Trophoblast cell (in vitro differentiated cells and primary cell): ENCODE measurements around the gene PELI2.

ENCODE experiments used
- DNase-seq, 2 donors: peaks; one replicate each; pipeline ENCODE4 v3.0.0-alpha.2; 2016
- H2AFZ ChIP-seq: 2 replicates; pipeline ENCODE4 v1.6.1; 2013; ENCODE audit warnings: low read length, moderate library complexity, mild to moderate bottlenecking; ENCODE audit not compliant: insufficient read depth, poor library complexity
- H2AK5ac ChIP-seq: 2 replicates; pipeline ENCODE4 v1.6.1; 2013; ENCODE audit warnings: mild to moderate bottlenecking, low read length
- H2BK120ac ChIP-seq: 2 replicates; pipeline ENCODE4 v1.6.1; 2013; ENCODE audit warnings: low read length, mild to moderate bottlenecking, moderate library complexity; ENCODE audit not compliant: insufficient read depth, poor library complexity
- H2BK12ac ChIP-seq: 2 replicates; pipeline ENCODE4 v1.6.1; 2013; ENCODE audit warnings: mild to moderate bottlenecking, low read length, moderate library complexity
- H2BK5ac ChIP-seq: 2 replicates; pipeline ENCODE4 v1.6.1; 2013; ENCODE audit warnings: low read length, low read depth, moderate library complexity, mild to moderate bottlenecking; ENCODE audit not compliant: poor library complexity
- H3K14ac ChIP-seq: 2 replicates; pipeline ENCODE4 v1.6.1; 2013; ENCODE audit warnings: mild to moderate bottlenecking, low read length
- H3K18ac ChIP-seq: 2 replicates; pipeline ENCODE4 v1.6.1; 2013; ENCODE audit warnings: mild to moderate bottlenecking, low read length
- H3K23ac ChIP-seq: 2 replicates; pipeline ENCODE4 v1.6.1; 2013; ENCODE audit warnings: low read length
- H3K27ac ChIP-seq: 2 replicates; pipeline ENCODE4 v1.5.1; 2013; ENCODE audit warnings: low read depth, mild to moderate bottlenecking, inconsistent platforms, low read length, moderate library complexity
- H3K27me3 ChIP-seq: 2 replicates; pipeline ENCODE4 v1.6.1; 2013; ENCODE audit warnings: inconsistent platforms, mild to moderate bottlenecking, low read length, moderate library complexity; ENCODE audit not compliant: insufficient read depth
- H3K36me3 ChIP-seq, 2 experiments: 1 replicate in 1 of 2; 2 replicates in 1 of 2; pipeline ENCODE4 v1.6.1; 2013; ENCODE audit warnings: low read length in 2 of 2, mild to moderate bottlenecking in 2 of 2, moderate library complexity in 1 of 2; ENCODE audit not compliant: insufficient read depth in 2 of 2, control insufficient read depth in 1 of 2
- H3K4ac ChIP-seq: 2 replicates; pipeline ENCODE4 v1.6.1; 2013; ENCODE audit warnings: low read depth, mild to moderate bottlenecking, low read length, moderate library complexity
- H3K4me1 ChIP-seq, 2 experiments: 1 replicate in 1 of 2; 2 replicates in 1 of 2; pipeline ENCODE4 v1.6.1; 2013; ENCODE audit warnings: low read length in 2 of 2, mild to moderate bottlenecking in 2 of 2, moderate library complexity in 1 of 2; ENCODE audit not compliant: insufficient read depth in 2 of 2, control insufficient read depth in 1 of 2
- H3K4me2 ChIP-seq: 2 replicates; pipeline ENCODE4 v1.6.1; 2013; ENCODE audit warnings: inconsistent platforms, mild to moderate bottlenecking, low read length, moderate library complexity
- H3K4me3 ChIP-seq: 2 replicates; pipeline ENCODE4 v1.5.1; 2013; ENCODE audit warnings: mild to moderate bottlenecking, low read depth, low read length, inconsistent platforms
- H3K79me1 ChIP-seq: one replicate; pipeline ENCODE4 v1.6.1; 2013; ENCODE audit warnings: low read length
- H3K79me2 ChIP-seq: 2 replicates; pipeline ENCODE4 v1.6.1; 2013; ENCODE audit warnings: low read length, mild to moderate bottlenecking; ENCODE audit not compliant: control insufficient read depth, insufficient read depth, poor library complexity
- H3K9ac ChIP-seq: 2 replicates; pipeline ENCODE4 v1.6.1; 2013; ENCODE audit warnings: mild to moderate bottlenecking, low read length
- H3K9me3 ChIP-seq: 2 replicates; pipeline ENCODE4 v1.6.1; 2013; ENCODE audit warnings: low read depth, mild to moderate bottlenecking, control low read depth, inconsistent platforms, low read length; ENCODE audit not compliant: insufficient read depth
- H4K12ac ChIP-seq: 2 replicates; pipeline ENCODE4 v1.6.1; 2013; ENCODE audit warnings: low read depth, mild to moderate bottlenecking, low read length, moderate library complexity
- H4K8ac ChIP-seq: 2 replicates; pipeline ENCODE4 v1.6.1; 2013; ENCODE audit warnings: low read depth, mild to moderate bottlenecking, low read length, moderate library complexity
- H4K91ac ChIP-seq: one replicate; pipeline ENCODE4 v1.6.1; 2013; ENCODE audit warnings: low read depth, mild to moderate bottlenecking, low read length, moderate library complexity
- WGBS: extraction: QIAGEN DNeasy Blood & Tissue Kit; methylation state at CpG from one replicate; pipeline ENCODE4 v1.1.7; 2013; ENCODE audit warnings: missing lambda C conversion rate; ENCODE audit not compliant: insufficient read length, insufficient coverage; ENCODE audit errors: extremely low coverage; 5-methylcytosine and 5-hydroxymethylcytosine counted together

Gene PELI2

GRCh38 chr14:56331592-56332216 is 213.5 kb downstream of the PELI2 start:
- no peak overlapping the region for H3K18ac ChIP-seq
- H3K4me1 ChIP-seq: peaks cover 2 to 3% of the 10 kb centered on the region in 2 experiments
- no peak overlapping the region for H3K23ac ChIP-seq
- H3K14ac ChIP-seq: no peak overlapping the region
- H3K9me3 ChIP-seq: peaks cover 2% of the 10 kb centered on the region
- H2BK120ac ChIP-seq: no peak overlapping the region
- H3K79me2 ChIP-seq: no peaks in the 10 kb centered on the region
- no CpG with 5 or more reads among the region's 7 CpGs for WGBS
- no peak for DNase-seq
- no peak overlapping the region for H2AK5ac ChIP-seq
- no peak overlapping the region for H3K4ac ChIP-seq
- H3K27ac ChIP-seq: no peak overlapping the region
- no peak overlapping the region for H2AFZ ChIP-seq
- no peak overlapping the region for H4K91ac ChIP-seq
- no peaks in the 10 kb centered on the region for H3K36me3 ChIP-seq
- H3K27me3 ChIP-seq: no peaks in the 10 kb centered on the region
- no peak overlapping the region for H3K4me3 ChIP-seq
- H2BK5ac ChIP-seq: no peak overlapping the region
- no peak overlapping the region for H4K12ac ChIP-seq
- no peaks in the 10 kb centered on the region for H3K79me1 ChIP-seq
- H2BK12ac ChIP-seq: no peak overlapping the region
- H3K4me2 ChIP-seq: no peak overlapping the region
- no peak overlapping the region for H4K8ac ChIP-seq
- no peak overlapping the region for H3K9ac ChIP-seq

GRCh38 chr14:56333359-56334292 is 215.4 kb downstream of the PELI2 start:
- Histone ChIP-seq H3K14ac (no peak overlapping the region), H3K36me3 (no peaks in the 10 kb centered on the region), H4K12ac (no peak overlapping the region), H2AK5ac (no peak overlapping the region), H4K8ac (no peak overlapping the region), H2BK12ac (no peak overlapping the region), H2BK120ac (no peak overlapping the region), H3K79me2 (no peaks in the 10 kb centered on the region), H3K23ac (no peak overlapping the region), H3K79me1 (no peaks in the 10 kb centered on the region), H3K18ac (no peak overlapping the region), H4K91ac (no peak overlapping the region), H3K27ac (no peak overlapping the region), H3K4me3 (no peak overlapping the region), H3K4ac (no peak overlapping the region), H3K4me2 (no peak overlapping the region), H3K27me3 (no peaks in the 10 kb centered on the region), H3K9me3 (peaks cover 2% of the 10 kb centered on the region), H2BK5ac (no peak overlapping the region), H3K9ac (no peak overlapping the region), H3K4me1 (peaks cover 2 to 3% of the 10 kb centered on the region in 2 experiments), H2AFZ (no peak overlapping the region)
- no peak for DNase-seq
- no CpG with 5 or more reads among the region's 9 CpGs for WGBS

- Histone ChIP-seq H3K14ac (no peak overlapping the region), H3K27ac (no peak overlapping the region), H4K12ac (no peak overlapping the region), H2AFZ (no peak overlapping the region), H3K79me1 (no peaks in the 10 kb centered on the region), H2AK5ac (no peak overlapping the region), H3K36me3 (no peaks in the 10 kb centered on the region), H2BK120ac (no peak overlapping the region), H2BK5ac (no peak overlapping the region), H3K9ac (no peak overlapping the region), H3K79me2 (no peaks in the 10 kb centered on the region), H3K4me3 (no peak overlapping the region), H4K91ac (no peak overlapping the region), H3K23ac (no peak overlapping the region), H3K4ac (no peak overlapping the region), H3K18ac (no peak overlapping the region), H3K4me2 (no peak overlapping the region), H3K4me1 (peaks cover 2 to 3% of the 10 kb centered on the region in 2 experiments), H3K9me3 (peaks cover 2% of the 10 kb centered on the region), H3K27me3 (no peaks in the 10 kb centered on the region), H4K8ac (no peak overlapping the region), H2BK12ac (no peak overlapping the region)
- WGBS: no CpG with 5 or more reads among the region's 1 CpG
- no peak for DNase-seq
Measured at GRCh38 chr14:56334458-56334857, 216.2 kb downstream of the PELI2 start.

GRCh38 chr14:56338674-56339073 is 220.5 kb downstream of the PELI2 start:
- Histone ChIP-seq H4K12ac (no peak overlapping the region), H4K91ac (no peak overlapping the region), H3K27ac (no peak overlapping the region), H3K27me3 (no peaks in the 10 kb centered on the region), H3K4me3 (no peak overlapping the region), H3K9ac (no peak overlapping the region), H3K79me2 (no peaks in the 10 kb centered on the region), H3K23ac (no peak overlapping the region), H3K18ac (no peak overlapping the region), H3K4me2 (no peak overlapping the region), H2AFZ (no peak overlapping the region), H3K36me3 (no peaks in the 10 kb centered on the region), H2BK12ac (no peak overlapping the region), H2AK5ac (no peak overlapping the region), H3K4me1 (no peaks in the 10 kb centered on the region), H2BK120ac (no peak overlapping the region), H3K79me1 (no peaks in the 10 kb centered on the region), H2BK5ac (no peak overlapping the region), H3K4ac (no peak overlapping the region), H3K9me3 (no peaks in the 10 kb centered on the region), H3K14ac (no peak overlapping the region), H4K8ac (no peak overlapping the region)
- no peak for DNase-seq
- WGBS: no CpG with 5 or more reads among the region's 4 CpGs
